ENCODE results near the gene METTL8. TPM values are rescaled to one million over a fixed set of nuclear protein-coding genes. Genes with fewer than 3 reads are reported as not detected.
A peak's percentile ranks its signal among the peaks of the same experiment; 100 is the strongest.

Gene METTL8
- total and polyA plus RNA-seq, 2 of the 13 experiments (the other 11 are each of a cell fraction or from before 2014, with no cell fraction given) = 18.6 to 68.2 TPM

- TF ChIP-seq ZNF33A (CRISPR knock-in tag; IDR thresholded peaks at IDR 0.05; ENCODE audit: borderline replicate concordance) (no peak), ZNF441 (CRISPR knock-in tag; IDR thresholded peaks at IDR 0.05; ENCODE audit: borderline replicate concordance) (peak; percentile 56; the same call in 1 of the 2 replicates), ZNF10 (CRISPR knock-in tag; IDR thresholded peaks at IDR 0.05; ENCODE audit: borderline replicate concordance, low read depth) (no peak), ZNF335 (CRISPR knock-in tag; IDR thresholded peaks at IDR 0.05) (peak; percentile 92), HMGXB3 (CRISPR knock-in tag; IDR thresholded peaks at IDR 0.05; ENCODE audit: borderline replicate concordance) (peak; percentile 72; the same call in 1 of the 2 replicates), NFE2L2 (IDR thresholded peaks at IDR 0.05; ENCODE audit: low read length) (no peak), HMG20B (CRISPR knock-in tag; conservative IDR thresholded peaks at IDR 0.05) (no peak), PCBP1 (IDR thresholded peaks at IDR 0.05; ENCODE audit: borderline replicate concordance, low read depth, low read length) (peak; percentile 56; the same call in 1 of the 2 replicates), BORCS8-MEF2B (CRISPR knock-in tag; IDR thresholded peaks at IDR 0.05) (peak; percentile 82; the same call in 1 of the 2 replicates), FOXA3 (CRISPR knock-in tag; IDR thresholded peaks at IDR 0.05) (no peak; the same call in 1 of the 2 replicates), MED13 (CRISPR knock-in tag; IDR thresholded peaks at IDR 0.05) (peak; percentile 75), ARHGAP35 (CRISPR knock-in tag; IDR thresholded peaks at IDR 0.05; ENCODE audit: borderline replicate concordance) (peak; percentile 87; the same call in 1 of the 2 replicates), ZNF564 (CRISPR knock-in tag; IDR thresholded peaks at IDR 0.05) (no peak; the same call in none of the 2 replicates), NCOA5 (CRISPR knock-in tag; IDR thresholded peaks at IDR 0.05) (0 out of 2 replicates have a peak, but pooled peaks have one; percentile 26), RNF2 (conservative IDR thresholded peaks at IDR 0.05; ENCODE audit: low read depth) (peak; percentile 96), RFXANK (CRISPR knock-in tag; IDR thresholded peaks at IDR 0.05) (peak; percentile 92)
- TF ChIP-seq, protein P1, sequence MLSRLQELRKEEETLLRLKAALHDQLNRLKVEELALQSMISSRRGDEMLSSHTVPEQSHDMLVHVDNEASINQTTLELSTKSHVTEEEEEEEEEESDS (CRISPR knock-in tag; IDR thresholded peaks at IDR 0.05; ENCODE audit: borderline replicate concordance) = 0 out of 2 replicates have a peak, but pooled peaks have one; percentile 53
- TF ChIP-seq, protein P2, sequence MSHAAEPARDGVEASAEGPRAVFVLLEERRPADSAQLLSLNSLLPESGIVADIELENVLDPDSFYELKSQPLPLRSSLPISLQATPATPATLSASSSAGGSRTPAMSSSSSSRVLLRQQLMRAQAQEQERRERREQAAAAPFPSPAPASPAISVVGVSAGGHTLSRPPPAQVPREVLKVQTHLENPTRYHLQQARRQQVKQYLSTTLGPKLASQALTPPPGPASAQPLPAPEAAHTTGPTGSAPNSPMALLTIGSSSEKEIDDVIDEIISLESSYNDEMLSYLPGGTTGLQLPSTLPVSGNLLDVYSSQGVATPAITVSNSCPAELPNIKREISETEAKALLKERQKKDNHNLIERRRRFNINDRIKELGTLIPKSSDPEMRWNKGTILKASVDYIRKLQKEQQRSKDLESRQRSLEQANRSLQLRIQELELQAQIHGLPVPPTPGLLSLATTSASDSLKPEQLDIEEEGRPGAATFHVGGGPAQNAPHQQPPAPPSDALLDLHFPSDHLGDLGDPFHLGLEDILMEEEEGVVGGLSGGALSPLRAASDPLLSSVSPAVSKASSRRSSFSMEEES (CRISPR knock-in tag; IDR thresholded peaks at IDR 0.05) = peak; percentile 63
- TF ChIP-seq, protein P3, sequence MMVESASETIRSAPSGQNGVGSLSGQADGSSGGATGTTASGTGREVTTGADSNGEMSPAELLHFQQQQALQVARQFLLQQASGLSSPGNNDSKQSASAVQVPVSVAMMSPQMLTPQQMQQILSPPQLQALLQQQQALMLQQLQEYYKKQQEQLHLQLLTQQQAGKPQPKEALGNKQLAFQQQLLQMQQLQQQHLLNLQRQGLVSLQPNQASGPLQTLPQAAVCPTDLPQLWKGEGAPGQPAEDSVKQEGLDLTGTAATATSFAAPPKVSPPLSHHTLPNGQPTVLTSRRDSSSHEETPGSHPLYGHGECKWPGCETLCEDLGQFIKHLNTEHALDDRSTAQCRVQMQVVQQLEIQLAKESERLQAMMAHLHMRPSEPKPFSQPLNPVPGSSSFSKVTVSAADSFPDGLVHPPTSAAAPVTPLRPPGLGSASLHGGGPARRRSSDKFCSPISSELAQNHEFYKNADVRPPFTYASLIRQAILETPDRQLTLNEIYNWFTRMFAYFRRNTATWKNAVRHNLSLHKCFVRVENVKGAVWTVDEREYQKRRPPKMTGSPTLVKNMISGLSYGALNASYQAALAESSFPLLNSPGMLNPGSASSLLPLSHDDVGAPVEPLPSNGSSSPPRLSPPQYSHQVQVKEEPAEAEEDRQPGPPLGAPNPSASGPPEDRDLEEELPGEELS (CRISPR knock-in tag; IDR thresholded peaks at IDR 0.05) = peak; percentile 41
These were observed 511 bp upstream of the METTL8 start, which contains the start of gene DCAF17 (continued) for GRCh38 chr2:171434013-171434989.

Data from HepG2 (cell line).